Activated CD8-positive, alpha-beta memory T cell treated with anti-CD3 and anti-CD28 coated beads, Interleukin-2, amount 50 U/mL, for 1 hour (primary cell): ENCODE results near the gene COQ5.
"Not testable (repeated sequence)": the region's sequence is repeated elsewhere in the genome, so short reads cannot be mapped to it uniquely, and the experiment has no call there.

Experiments
- DNase-seq: peaks from one replicate; pipeline ENCODE4 v3.0.0-alpha.2; 2020; ENCODE audit errors: extremely low read depth

Gene COQ5

GRCh38 chr12:120528861-120529525, at the start of gene COQ5:
COQ5 (minus strand) TSS chr12:120529158; CDS start chr12:120529141, 17 bp downstream.
- DNase-seq: peak; percentile 57

- DNase-seq: no peak
Measured at GRCh38 chr12:120574106-120574505, 45.1 kb upstream of the COQ5 start.

- no peak for DNase-seq
Measured at GRCh38 chr12:120573560-120573959, 44.6 kb upstream of the COQ5 start.

- DNase-seq: no peak
Measured at GRCh38 chr12:120571299-120571698, 42.3 kb upstream of the COQ5 start.

GRCh38 chr12:120563495-120563894, 34.5 kb upstream of the COQ5 start:
- DNase-seq: no peak

- DNase-seq: no peak
Measured at GRCh38 chr12:120562906-120563305, 33.9 kb upstream of the COQ5 start.

- DNase-seq: no peak
Measured at GRCh38 chr12:120557589-120557988, 28.6 kb upstream of the COQ5 start.

- no peak for DNase-seq
Measured at GRCh38 chr12:120554678-120555077, 25.7 kb upstream of the COQ5 start.

GRCh38 chr12:120546050-120546386, 17.1 kb upstream of the COQ5 start:
- DNase-seq: no peak

GRCh38 chr12:120544691-120545090, 15.7 kb upstream of the COQ5 start:
- no peak for DNase-seq

- DNase-seq: no peak
Measured at GRCh38 chr12:120542166-120542565, 13.2 kb upstream of the COQ5 start.

GRCh38 chr12:120540445-120540844, 11.5 kb upstream of the COQ5 start:
- DNase-seq: no peak

- DNase-seq: no peak
Measured at GRCh38 chr12:120539303-120539702, 10.3 kb upstream of the COQ5 start.

GRCh38 chr12:120538281-120539156, 9.6 kb upstream of the COQ5 start:
- no peak for DNase-seq

- DNase-seq: no peak
Measured at GRCh38 chr12:120537856-120538220, 8.9 kb upstream of the COQ5 start.

- no peak for DNase-seq
Measured at GRCh38 chr12:120536064-120536791, 7.3 kb upstream of the COQ5 start.

GRCh38 chr12:120534703-120535655, 6.0 kb upstream of the COQ5 start:
- DNase-seq: no peak

- DNase-seq: peak; percentile 53
Measured at GRCh38 chr12:120534203-120534702, 5.3 kb upstream of the COQ5 start, which contains the start of gene RNF10. RNF10 (plus strand) TSS chr12:120534356; CDS start chr12:120534812, 456 bp downstream.

GRCh38 chr12:120532701-120533238, 3.8 kb upstream of the COQ5 start:
- no peak for DNase-seq

GRCh38 chr12:120530418-120530761, 1.4 kb upstream of the COQ5 start:
- DNase-seq: not testable (repeated sequence)
